Suprapubic skin (tissue), 3 donors: ENCODE results near the gene SSTR1.

Experiments used
- CTCF ChIP-seq, 2 donors: fragments of 200-600 bp in 1 of 2; fragments of 450-650 bp in 1 of 2; sonication (generic) in 1 of 2; IDR thresholded peaks; one replicate each; pipeline ENCODE4 v1.5.1; 2016 to 2019; ENCODE audit warnings: antibody characterized with exemption in 2 of 2, mild to moderate bottlenecking in 1 of 2, moderate library complexity in 1 of 2
- EP300 ChIP-seq: sonication (generic); formaldehyde crosslinking; IDR thresholded peaks from one replicate; pipeline ENCODE4 v1.6.1; 2017; ENCODE audit warnings: antibody characterized with exemption
- POLR2A ChIP-seq, 2 donors: fragments of 450-650 bp; IDR thresholded peaks; one replicate each; pipeline ENCODE4 v1.6.1; 2017; ENCODE audit warnings: antibody characterized with exemption in 2 of 2, mild to moderate bottlenecking in 2 of 2, moderate library complexity in 2 of 2

GRCh38 chr14:38255408-38255672 is 47.6 kb downstream of the SSTR1 start:
- no peak for TF ChIP-seq CTCF (IDR thresholded peaks at IDR 0.05)
- no peak for TF ChIP-seq POLR2A (IDR thresholded peaks at IDR 0.05)
- no peak for TF ChIP-seq EP300
